ENCODE measurements around the gene HDAC4.
A peak's percentile ranks its signal among the peaks of the same experiment; 100 is the strongest.

Gene HDAC4

DNA sequence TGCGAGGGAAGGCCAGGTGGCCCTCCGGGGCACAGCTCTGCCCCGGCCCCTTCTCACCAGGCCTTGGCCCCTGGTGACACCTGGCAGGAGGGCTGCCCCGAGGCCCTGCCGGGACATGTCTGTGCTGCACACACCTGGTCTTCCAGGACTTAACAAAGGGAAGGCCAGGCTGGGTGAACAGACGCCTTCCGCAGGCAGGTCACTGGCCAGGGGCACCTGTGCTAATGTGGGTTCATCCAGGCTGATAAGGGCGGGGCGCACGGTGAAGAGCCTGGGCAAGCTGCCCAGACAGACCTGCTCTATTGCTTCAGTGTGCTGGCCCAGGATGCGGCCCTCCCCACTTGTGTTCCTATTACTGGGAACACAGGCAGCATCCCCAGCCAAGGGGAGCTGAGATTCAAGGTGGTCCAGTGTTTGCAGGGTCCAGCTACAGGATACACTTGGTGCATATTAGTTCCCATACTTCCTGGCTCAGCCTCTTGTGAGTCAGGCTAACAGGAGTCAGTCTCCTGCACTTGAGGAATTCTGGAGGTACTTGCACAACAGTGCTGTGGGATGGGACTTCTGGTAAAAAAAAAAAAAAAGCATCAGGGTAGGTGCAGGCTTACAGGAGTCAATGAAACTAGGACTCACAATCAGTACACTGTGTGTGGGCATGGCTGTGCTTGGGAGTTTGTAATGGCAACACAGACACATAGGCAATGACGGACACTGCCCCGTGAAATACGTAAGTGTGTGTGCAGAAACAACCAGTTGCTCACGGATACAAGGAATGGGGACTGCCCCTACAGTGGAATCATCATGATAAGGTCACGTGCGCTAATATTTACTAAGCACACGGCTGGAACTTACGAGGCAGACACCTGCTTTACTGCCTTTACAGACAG is 291.5 kb downstream of the HDAC4 start:
- TF ChIP-seq TAF1 (IDR thresholded peaks at IDR 0.05; ENCODE audit: low read depth) = no peak
- TF ChIP-seq EP300 (IDR thresholded peaks at IDR 0.05; ENCODE audit: borderline replicate concordance) = no peak
- no peak for TF ChIP-seq CREB1 (IDR thresholded peaks at IDR 0.05; ENCODE audit: low read depth)
- no peak for TF ChIP-seq EGR1 (IDR thresholded peaks at IDR 0.05)
- TF ChIP-seq, protein P1, sequence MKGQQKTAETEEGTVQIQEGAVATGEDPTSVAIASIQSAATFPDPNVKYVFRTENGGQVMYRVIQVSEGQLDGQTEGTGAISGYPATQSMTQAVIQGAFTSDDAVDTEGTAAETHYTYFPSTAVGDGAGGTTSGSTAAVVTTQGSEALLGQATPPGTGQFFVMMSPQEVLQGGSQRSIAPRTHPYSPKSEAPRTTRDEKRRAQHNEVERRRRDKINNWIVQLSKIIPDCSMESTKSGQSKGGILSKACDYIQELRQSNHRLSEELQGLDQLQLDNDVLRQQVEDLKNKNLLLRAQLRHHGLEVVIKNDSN (IDR thresholded peaks at IDR 0.05) = no peak
- no peak for TF ChIP-seq ZBTB7A (IDR thresholded peaks at IDR 0.05; ENCODE audit: low read depth)
- TF ChIP-seq CEBPB (IDR thresholded peaks at IDR 0.05) = no peak
- TF ChIP-seq YY1 (IDR thresholded peaks at IDR 0.05; ENCODE audit: low read depth) = no peak
- no peak for TF ChIP-seq TEAD4 (IDR thresholded peaks at IDR 0.05)
- TF ChIP-seq, protein P2, sequence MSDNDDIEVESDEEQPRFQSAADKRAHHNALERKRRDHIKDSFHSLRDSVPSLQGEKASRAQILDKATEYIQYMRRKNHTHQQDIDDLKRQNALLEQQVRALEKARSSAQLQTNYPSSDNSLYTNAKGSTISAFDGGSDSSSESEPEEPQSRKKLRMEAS (IDR thresholded peaks at IDR 0.05) = no peak
- TF ChIP-seq TCF12 (IDR thresholded peaks at IDR 0.05; ENCODE audit: low read depth) = no peak

DNA sequence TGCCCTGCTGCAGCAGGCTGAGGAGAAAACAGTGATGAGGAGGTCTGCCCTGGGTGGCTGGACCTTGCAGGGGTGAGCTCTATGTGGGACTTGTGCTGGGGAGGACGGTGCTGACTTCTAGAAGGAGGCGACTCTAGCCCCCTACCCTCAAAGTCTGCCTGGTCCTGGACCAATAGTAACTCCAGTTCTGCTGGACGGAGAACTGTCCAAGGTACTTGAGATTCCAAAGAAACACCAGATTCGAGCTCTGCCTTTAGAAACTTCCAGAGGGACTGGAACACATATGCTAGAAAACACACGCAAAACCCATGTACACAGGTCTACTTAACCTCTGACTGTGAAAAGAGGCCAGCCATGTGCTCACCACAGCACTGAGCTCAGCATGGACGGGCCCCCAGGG is 292.4 kb downstream of the HDAC4 start:
- TF ChIP-seq, protein P3, sequence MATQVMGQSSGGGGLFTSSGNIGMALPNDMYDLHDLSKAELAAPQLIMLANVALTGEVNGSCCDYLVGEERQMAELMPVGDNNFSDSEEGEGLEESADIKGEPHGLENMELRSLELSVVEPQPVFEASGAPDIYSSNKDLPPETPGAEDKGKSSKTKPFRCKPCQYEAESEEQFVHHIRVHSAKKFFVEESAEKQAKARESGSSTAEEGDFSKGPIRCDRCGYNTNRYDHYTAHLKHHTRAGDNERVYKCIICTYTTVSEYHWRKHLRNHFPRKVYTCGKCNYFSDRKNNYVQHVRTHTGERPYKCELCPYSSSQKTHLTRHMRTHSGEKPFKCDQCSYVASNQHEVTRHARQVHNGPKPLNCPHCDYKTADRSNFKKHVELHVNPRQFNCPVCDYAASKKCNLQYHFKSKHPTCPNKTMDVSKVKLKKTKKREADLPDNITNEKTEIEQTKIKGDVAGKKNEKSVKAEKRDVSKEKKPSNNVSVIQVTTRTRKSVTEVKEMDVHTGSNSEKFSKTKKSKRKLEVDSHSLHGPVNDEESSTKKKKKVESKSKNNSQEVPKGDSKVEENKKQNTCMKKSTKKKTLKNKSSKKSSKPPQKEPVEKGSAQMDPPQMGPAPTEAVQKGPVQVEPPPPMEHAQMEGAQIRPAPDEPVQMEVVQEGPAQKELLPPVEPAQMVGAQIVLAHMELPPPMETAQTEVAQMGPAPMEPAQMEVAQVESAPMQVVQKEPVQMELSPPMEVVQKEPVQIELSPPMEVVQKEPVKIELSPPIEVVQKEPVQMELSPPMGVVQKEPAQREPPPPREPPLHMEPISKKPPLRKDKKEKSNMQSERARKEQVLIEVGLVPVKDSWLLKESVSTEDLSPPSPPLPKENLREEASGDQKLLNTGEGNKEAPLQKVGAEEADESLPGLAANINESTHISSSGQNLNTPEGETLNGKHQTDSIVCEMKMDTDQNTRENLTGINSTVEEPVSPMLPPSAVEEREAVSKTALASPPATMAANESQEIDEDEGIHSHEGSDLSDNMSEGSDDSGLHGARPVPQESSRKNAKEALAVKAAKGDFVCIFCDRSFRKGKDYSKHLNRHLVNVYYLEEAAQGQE (IDR thresholded peaks at IDR 0.05; ENCODE audit: low read depth) = peak; percentile 79
- no peak for TF ChIP-seq FOXM1 (IDR thresholded peaks at IDR 0.05; ENCODE audit: borderline replicate concordance, low read depth)

DNA sequence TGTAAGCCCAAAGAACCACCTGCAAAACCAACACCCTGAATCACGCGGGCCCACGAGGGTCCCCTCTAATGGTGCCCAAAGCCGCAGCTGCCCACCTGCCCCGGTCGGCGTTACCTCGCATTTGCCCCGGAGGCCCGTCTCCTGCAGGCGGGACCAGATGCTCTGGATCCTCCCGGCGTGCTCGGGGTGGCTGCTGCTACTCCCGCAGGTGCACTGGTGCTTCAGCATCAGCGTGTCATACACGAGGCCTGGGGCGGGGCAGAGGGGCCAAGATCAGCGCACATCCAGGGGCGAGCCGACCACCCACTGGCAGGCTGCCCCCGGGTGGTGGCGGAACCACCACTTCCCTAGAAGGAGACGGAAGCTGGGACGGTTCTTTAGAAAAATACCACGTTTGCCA is 292.9 kb downstream of the HDAC4 start:
- TF ChIP-seq, protein P3 (IDR thresholded peaks at IDR 0.05; ENCODE audit: low read depth) = no peak
- no peak for TF ChIP-seq EP300 (IDR thresholded peaks at IDR 0.05; ENCODE audit: borderline replicate concordance)
- TF ChIP-seq, protein P2 (IDR thresholded peaks at IDR 0.05) = no peak
- no peak for TF ChIP-seq EGR1 (IDR thresholded peaks at IDR 0.05)
- no peak for TF ChIP-seq FOXM1 (IDR thresholded peaks at IDR 0.05; ENCODE audit: borderline replicate concordance, low read depth)
- no peak for TF ChIP-seq YY1 (IDR thresholded peaks at IDR 0.05; ENCODE audit: low read depth)
- TF ChIP-seq TAF1 (IDR thresholded peaks at IDR 0.05; ENCODE audit: low read depth) = no peak
- TF ChIP-seq CREB1 (IDR thresholded peaks at IDR 0.05; ENCODE audit: low read depth) = no peak
- no peak for TF ChIP-seq RAD21 (IDR thresholded peaks at IDR 0.05; ENCODE audit: low read depth)
- TF ChIP-seq ZBTB7A (IDR thresholded peaks at IDR 0.05; ENCODE audit: low read depth) = no peak
- TF ChIP-seq, protein P1 (IDR thresholded peaks at IDR 0.05) = no peak
- no peak for TF ChIP-seq NFIC (IDR thresholded peaks at IDR 0.05)

DNA sequence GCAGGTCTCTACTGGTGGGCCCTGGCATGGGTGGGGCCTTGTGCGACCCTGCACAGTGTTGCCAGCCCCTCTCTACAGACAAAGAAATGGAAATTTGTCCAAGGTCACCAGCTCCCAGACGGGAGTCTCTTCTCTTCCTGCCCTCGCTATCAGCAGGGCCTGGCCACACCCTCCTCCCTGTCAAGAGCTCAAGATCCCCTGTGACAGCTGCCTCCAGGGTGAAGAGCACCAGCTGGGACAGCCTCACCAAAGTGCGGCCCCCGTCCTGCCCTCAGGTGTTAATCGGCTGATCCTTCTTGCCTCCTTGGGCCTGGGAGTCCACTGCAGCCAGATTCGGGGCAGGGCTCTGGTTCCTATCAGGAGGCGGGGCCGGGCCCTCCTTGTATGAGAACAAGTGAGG is 293.9 kb downstream of the HDAC4 start:
- TF ChIP-seq YY1 (IDR thresholded peaks at IDR 0.05; ENCODE audit: low read depth) = no peak
- TF ChIP-seq, protein P2 (IDR thresholded peaks at IDR 0.05) = no peak

DNA sequence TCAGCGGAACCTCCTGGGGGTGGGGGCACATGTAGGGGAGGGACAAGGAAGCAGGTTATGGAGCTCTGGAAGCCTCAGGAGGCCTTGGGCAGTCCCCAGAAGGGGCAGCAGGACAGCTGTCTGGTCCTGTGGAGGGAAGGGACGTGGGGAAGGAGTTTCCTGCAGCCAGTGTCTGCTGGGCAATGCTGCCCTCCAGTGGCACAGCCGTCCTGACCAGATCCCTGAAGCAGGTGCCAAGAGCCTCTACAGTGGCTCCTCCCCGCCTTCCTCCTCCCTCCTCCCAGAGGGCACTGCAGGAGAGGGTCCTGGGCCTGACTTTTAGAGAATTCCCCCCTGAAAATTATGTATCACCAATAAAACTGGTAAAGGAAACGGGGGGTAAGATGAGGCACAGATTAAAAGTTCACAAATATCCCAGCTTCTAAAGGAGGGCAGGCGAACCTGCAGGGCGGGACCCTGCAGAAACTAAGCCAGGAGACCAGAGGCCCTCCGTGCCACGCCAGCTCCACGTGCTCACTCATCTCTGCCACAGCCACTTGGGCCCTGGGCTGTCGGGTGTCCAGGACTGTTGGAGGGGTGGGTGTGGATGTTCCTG is 294.4 kb downstream of the HDAC4 start:
- peak; percentile 92 for TF ChIP-seq RAD21 (IDR thresholded peaks at IDR 0.05; ENCODE audit: low read depth)
- peak; percentile 16; the same call in 1 of the 2 replicates for TF ChIP-seq NFIC (IDR thresholded peaks at IDR 0.05)
- TF ChIP-seq TCF12 (IDR thresholded peaks at IDR 0.05; ENCODE audit: low read depth) = no peak

DNA sequence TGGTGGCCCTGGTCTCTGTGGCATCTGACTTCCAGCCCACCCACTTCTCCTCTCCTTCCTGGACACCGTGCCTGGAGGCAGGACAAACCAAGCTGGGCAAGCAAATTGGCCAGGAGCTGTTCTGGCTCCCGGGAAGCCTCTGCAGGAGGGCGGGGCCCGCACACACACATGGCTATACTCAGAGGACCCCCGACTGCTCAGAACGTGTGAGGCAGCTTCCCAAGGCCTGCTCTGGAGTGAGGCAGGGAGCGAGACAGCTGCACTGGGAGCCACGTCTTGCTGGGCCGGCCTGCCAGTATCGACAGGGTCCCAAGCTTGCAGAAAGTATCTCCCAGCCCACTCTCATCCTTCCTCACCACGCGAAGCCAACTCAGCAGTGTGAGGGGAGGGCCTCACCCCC is 295.6 kb downstream of the HDAC4 start:
- TF ChIP-seq CEBPB (IDR thresholded peaks at IDR 0.05) (no peak), TCF12 (IDR thresholded peaks at IDR 0.05; ENCODE audit: low read depth) (no peak), FOXM1 (IDR thresholded peaks at IDR 0.05; ENCODE audit: borderline replicate concordance, low read depth) (no peak), YY1 (IDR thresholded peaks at IDR 0.05; ENCODE audit: low read depth) (no peak), TAF1 (IDR thresholded peaks at IDR 0.05; ENCODE audit: low read depth) (no peak)
- TF ChIP-seq, protein P1 (IDR thresholded peaks at IDR 0.05) = no peak

All from Ishikawa (cell line).